ENCODE results near the gene ULK2. TPM values are rescaled to one million over a fixed set of nuclear protein-coding genes. Genes with fewer than 3 reads are reported as not detected.
"Not testable (repeated sequence)": the region's sequence is repeated elsewhere in the genome, so short reads cannot be mapped to it uniquely, and the experiment has no call there.

The ULK2 gene
- total RNA-seq, 2 experiments from 2014 or later = 4.9 to 5.8 TPM

GRCh38 chr17:19880393-19880792 lies 12.7 kb upstream of the ULK2 start:
- no peaks in the 10 kb centered on the region for H3K9me3 Mint-ChIP-seq
- no peaks in the 10 kb centered on the region for H3K36me3 Mint-ChIP-seq
- no peak overlapping the region for H3K4me3 Mint-ChIP-seq
- DNase-seq = no peak
- H3K27me3 Mint-ChIP-seq = no peaks in the 10 kb centered on the region
- H3K27ac Mint-ChIP-seq = no peak overlapping the region
- peaks cover 42% of the 10 kb centered on the region for H3K4me1 Mint-ChIP-seq

GRCh38 chr17:19877364-19877945 lies 9.7 kb upstream of the ULK2 start:
- Mint-ChIP-seq H3K36me3 (no peaks in the 10 kb centered on the region), H3K27ac (peak overlapping the region; percentile 40), H3K9me3 (no peaks in the 10 kb centered on the region), H3K4me3 (no peak overlapping the region), H3K27me3 (no peaks in the 10 kb centered on the region), H3K4me1 (peaks cover 38% of the 10 kb centered on the region)
- no peak for DNase-seq

GRCh38 chr17:19876529-19877161 lies 8.9 kb upstream of the ULK2 start:
- H3K9me3 Mint-ChIP-seq = no peaks in the 10 kb centered on the region
- DNase-seq = peak; percentile 23
- H3K27me3 Mint-ChIP-seq = no peaks in the 10 kb centered on the region
- H3K4me1 Mint-ChIP-seq = peaks cover 38% of the 10 kb centered on the region
- H3K4me3 Mint-ChIP-seq = peak overlapping the region; percentile 2
- no peaks in the 10 kb centered on the region for H3K36me3 Mint-ChIP-seq
- H3K27ac Mint-ChIP-seq = peak overlapping the region; percentile 17

- Mint-ChIP-seq H3K4me1 (peaks cover 42% of the 10 kb centered on the region), H3K27ac (no peak overlapping the region), H3K9me3 (no peaks in the 10 kb centered on the region), H3K27me3 (no peaks in the 10 kb centered on the region), H3K36me3 (no peaks in the 10 kb centered on the region), H3K4me3 (no peak overlapping the region)
- no peak for DNase-seq
These were observed 6.5 kb upstream of the ULK2 start for GRCh38 chr17:19874256-19874655.

GRCh38 chr17:19873346-19873745 lies 5.6 kb upstream of the ULK2 start:
- Mint-ChIP-seq H3K9me3 (no peaks in the 10 kb centered on the region), H3K4me3 (no peak overlapping the region), H3K4me1 (peaks cover 35% of the 10 kb centered on the region), H3K27me3 (no peaks in the 10 kb centered on the region), H3K27ac (no peak overlapping the region), H3K36me3 (no peaks in the 10 kb centered on the region)
- DNase-seq = no peak

- H3K4me3 Mint-ChIP-seq = no peak overlapping the region
These were observed 301 bp upstream of the ULK2 start for GRCh38 chr17:19868079-19868395.

GRCh38 chr17:19867079-19867328 lies 732 bp downstream of the ULK2 start:
- H3K27me3 Mint-ChIP-seq = no peaks in the 10 kb centered on the region
- H3K4me3 Mint-ChIP-seq = peak overlapping the region; percentile 80
- DNase-seq = peak; percentile 59
- peaks cover 2% of the 10 kb centered on the region for H3K36me3 Mint-ChIP-seq
- H3K27ac Mint-ChIP-seq = peak overlapping the region; percentile 51
- no peaks in the 10 kb centered on the region for H3K9me3 Mint-ChIP-seq
- peaks cover 21% of the 10 kb centered on the region for H3K4me1 Mint-ChIP-seq

More at GRCh38 chr17:19868079-19868395, 301 bp upstream of the ULK2 start:
- peaks cover 21% of the 10 kb centered on the region for H3K4me1 Mint-ChIP-seq
- DNase-seq = no peak
- no peaks in the 10 kb centered on the region for H3K27me3 Mint-ChIP-seq
- H3K9me3 Mint-ChIP-seq = no peaks in the 10 kb centered on the region
- H3K27ac Mint-ChIP-seq = no peak overlapping the region
- H3K36me3 Mint-ChIP-seq = no peaks in the 10 kb centered on the region

GRCh38 chr17:19865021-19865420 lies 2.7 kb downstream of the ULK2 start:
- Mint-ChIP-seq H3K27me3 (no peaks in the 10 kb centered on the region), H3K4me1 (peaks cover 15% of the 10 kb centered on the region), H3K9me3 (no peaks in the 10 kb centered on the region), H3K36me3 (peaks cover 2% of the 10 kb centered on the region), H3K27ac (no peak overlapping the region), H3K4me3 (peak overlapping the region; percentile 58)
- no peak for DNase-seq

- H3K9me3 Mint-ChIP-seq, H3K27ac Mint-ChIP-seq, H3K36me3 Mint-ChIP-seq, H3K4me1 Mint-ChIP-seq, DNase-seq, H3K4me3 Mint-ChIP-seq, H3K27me3 Mint-ChIP-seq: not testable (repeated sequence)
These were observed 7.0 kb downstream of the ULK2 start for GRCh38 chr17:19860647-19861177.

- Mint-ChIP-seq H3K27me3 (no peaks in the 10 kb centered on the region), H3K4me3 (no peak overlapping the region), H3K27ac (no peak overlapping the region), H3K9me3 (no peaks in the 10 kb centered on the region), H3K36me3 (peaks cover under 1% of the 10 kb centered on the region), H3K4me1 (no peaks in the 10 kb centered on the region)
- no peak for DNase-seq
These were observed 10.1 kb downstream of the ULK2 start for GRCh38 chr17:19857640-19858039.

- no peaks in the 10 kb centered on the region for H3K27me3 Mint-ChIP-seq
- no peak for DNase-seq
- peaks cover 5% of the 10 kb centered on the region for H3K4me1 Mint-ChIP-seq
- no peak overlapping the region for H3K27ac Mint-ChIP-seq
- H3K4me3 Mint-ChIP-seq = no peak overlapping the region
- peaks cover 10% of the 10 kb centered on the region for H3K9me3 Mint-ChIP-seq
- peaks cover 25% of the 10 kb centered on the region for H3K36me3 Mint-ChIP-seq
These were observed 33.8 kb downstream of the ULK2 start for GRCh38 chr17:19833914-19834313.

GRCh38 chr17:19830061-19830460 lies 37.7 kb downstream of the ULK2 start:
- H3K27ac Mint-ChIP-seq = no peak overlapping the region
- H3K4me1 Mint-ChIP-seq = peaks cover 5% of the 10 kb centered on the region
- peaks cover 25% of the 10 kb centered on the region for H3K36me3 Mint-ChIP-seq
- no peaks in the 10 kb centered on the region for H3K27me3 Mint-ChIP-seq
- no peak overlapping the region for H3K4me3 Mint-ChIP-seq
- peaks cover 10% of the 10 kb centered on the region for H3K9me3 Mint-ChIP-seq
- no peak for DNase-seq

GRCh38 chr17:19812407-19812806 lies 55.3 kb downstream of the ULK2 start:
- no peak overlapping the region for H3K27ac Mint-ChIP-seq
- no peaks in the 10 kb centered on the region for H3K4me1 Mint-ChIP-seq
- H3K4me3 Mint-ChIP-seq = no peak overlapping the region
- DNase-seq = no peak
- no peaks in the 10 kb centered on the region for H3K27me3 Mint-ChIP-seq
- no peaks in the 10 kb centered on the region for H3K9me3 Mint-ChIP-seq
- H3K36me3 Mint-ChIP-seq = peaks cover 12% of the 10 kb centered on the region

GRCh38 chr17:19805006-19805405 lies 62.7 kb downstream of the ULK2 start:
- peaks cover 9% of the 10 kb centered on the region for H3K4me1 Mint-ChIP-seq
- peaks cover 12% of the 10 kb centered on the region for H3K36me3 Mint-ChIP-seq
- DNase-seq = no peak
- H3K27ac Mint-ChIP-seq = no peak overlapping the region
- no peaks in the 10 kb centered on the region for H3K27me3 Mint-ChIP-seq
- H3K4me3 Mint-ChIP-seq = no peak overlapping the region
- no peaks in the 10 kb centered on the region for H3K9me3 Mint-ChIP-seq

GRCh38 chr17:19800571-19800970 lies 67.2 kb downstream of the ULK2 start:
- Mint-ChIP-seq H3K9me3 (peaks cover 7% of the 10 kb centered on the region), H3K4me3 (no peak overlapping the region), H3K4me1 (peaks cover 6% of the 10 kb centered on the region), H3K36me3 (peaks cover 34% of the 10 kb centered on the region), H3K27me3 (no peaks in the 10 kb centered on the region), H3K27ac (no peak overlapping the region)
- no peak for DNase-seq

GRCh38 chr17:19799796-19800195 lies 67.9 kb downstream of the ULK2 start:
- Mint-ChIP-seq H3K4me1 (peaks cover 5% of the 10 kb centered on the region), H3K27ac (no peak overlapping the region), H3K4me3 (no peak overlapping the region), H3K9me3 (peaks cover 8% of the 10 kb centered on the region), H3K36me3 (peaks cover 40% of the 10 kb centered on the region), H3K27me3 (no peaks in the 10 kb centered on the region)
- DNase-seq = no peak

Data from activated naive CD8-positive, alpha-beta T cell treated with anti-CD3 and anti-CD28 coated beads for 36 hours (primary cell).